SIG-M5 treated with dmso at 0.1 percent for 504 hours (cell line): ENCODE measurements around the gene PUS7.
"Not testable (repeated sequence)": the region's sequence is repeated elsewhere in the genome, so short reads cannot be mapped to it uniquely, and the experiment has no call there.

ENCODE experiments used
- DNase-seq: peaks from one replicate; lab custom pipeline; 2025; ENCODE audit not compliant: unreplicated experiment; lab: John Stamatoyannopoulos, UW

PUS7 gene

GRCh38 chr7:105497016-105497415 is 25.1 kb downstream of the PUS7 start:
- no peak for DNase-seq

GRCh38 chr7:105496521-105496920 is 25.6 kb downstream of the PUS7 start:
- no peak for DNase-seq

- no peak for DNase-seq
Observed at GRCh38 chr7:105493923-105494315, 28.2 kb downstream of the PUS7 start.

DNA sequence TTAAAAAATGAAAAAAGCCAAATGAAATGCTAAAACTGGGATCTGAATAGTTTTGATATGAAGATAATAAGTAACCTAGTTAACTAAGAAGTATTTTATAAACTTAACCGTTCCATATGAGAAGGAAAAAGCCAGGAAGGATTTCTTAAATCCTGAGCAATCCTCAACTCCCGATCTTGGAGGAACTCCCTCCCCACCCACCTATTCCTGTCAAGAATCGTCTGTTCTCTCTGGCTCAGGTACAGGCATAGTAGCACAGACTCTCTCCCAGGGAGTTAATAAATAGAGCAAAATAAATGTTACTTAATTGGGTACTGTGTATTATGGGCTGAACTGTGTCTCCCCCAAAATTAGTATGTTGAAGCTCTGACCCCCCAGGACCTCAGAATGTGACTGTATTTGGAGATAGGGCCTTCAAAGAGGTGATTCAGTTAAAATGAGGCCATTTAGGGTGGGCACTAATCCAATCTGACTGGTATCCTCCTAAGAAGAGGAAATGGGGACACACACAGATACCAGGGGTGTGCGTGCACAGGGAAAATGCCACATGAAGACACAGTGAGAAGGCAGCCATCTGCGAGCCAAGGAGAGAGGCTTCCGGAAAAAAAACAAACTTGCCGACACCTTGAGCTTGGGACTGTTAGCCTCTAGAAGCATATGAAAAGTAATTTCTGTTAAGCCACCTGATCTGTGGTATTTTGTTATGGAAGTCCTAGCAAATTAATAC is 28.7 kb downstream of the PUS7 start:
- DNase-seq = no peak

DNA sequence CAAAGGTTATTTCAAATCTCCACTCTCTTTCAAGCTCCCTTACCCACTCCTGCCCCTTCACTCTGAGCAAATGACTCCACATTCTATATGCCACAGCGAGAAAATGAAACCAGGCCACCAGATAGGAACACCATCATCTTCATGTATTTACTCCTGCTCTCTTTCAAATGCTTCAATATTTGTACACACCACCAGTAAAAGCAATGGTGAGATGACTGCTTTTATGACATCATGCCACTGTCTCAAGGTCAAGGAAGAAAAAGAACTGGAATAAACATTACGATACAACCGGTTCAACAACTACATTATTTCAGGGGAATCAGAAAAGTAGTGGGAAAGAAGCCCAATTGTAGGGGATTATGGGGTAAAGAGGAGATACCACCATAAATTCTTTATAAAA is 32.7 kb downstream of the PUS7 start:
- DNase-seq = no peak

- DNase-seq = peak; percentile 40
Observed at GRCh38 chr7:105487579-105488571, 34.2 kb downstream of the PUS7 start.

DNA sequence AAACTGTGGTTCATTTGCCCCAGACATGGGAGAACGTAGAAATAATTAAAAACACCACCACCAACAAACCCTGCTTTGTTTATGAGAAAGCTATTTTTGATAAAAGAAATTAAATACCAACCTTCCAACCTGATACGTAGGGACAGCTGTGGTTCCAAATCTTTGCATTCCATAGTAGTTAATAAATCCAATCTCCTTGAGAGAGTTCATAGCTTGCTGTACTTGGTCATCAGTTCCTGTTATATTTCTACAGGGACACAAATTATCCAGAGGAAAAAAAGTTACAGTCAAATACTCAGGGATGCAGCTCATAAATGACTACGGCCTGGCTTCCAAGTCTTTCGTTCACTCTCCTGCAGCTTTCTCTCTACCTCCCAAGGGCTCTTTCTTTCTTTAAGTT is 41.1 kb downstream of the PUS7 start:
- DNase-seq = no peak

- no peak for DNase-seq
Observed at GRCh38 chr7:105478606-105479005, 43.5 kb downstream of the PUS7 start.

DNA sequence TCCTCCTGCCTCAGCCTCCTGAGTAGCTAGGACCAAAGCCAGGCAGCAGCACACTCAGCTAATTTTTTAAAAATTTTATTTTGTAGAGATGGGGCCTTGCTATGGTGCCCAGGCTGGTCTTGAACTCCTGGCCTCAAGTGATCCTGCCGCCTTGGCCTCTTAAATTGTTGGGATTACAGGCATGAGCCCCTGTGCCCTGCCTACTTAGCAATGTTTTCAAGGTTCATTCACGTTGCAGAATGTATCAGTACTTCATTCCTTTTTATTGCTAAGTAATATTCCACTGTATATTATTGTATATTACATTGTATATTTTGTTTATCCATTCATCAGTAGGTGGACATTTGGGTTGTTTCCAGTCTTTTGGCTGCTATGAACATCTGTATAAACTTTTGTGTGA is 44.2 kb downstream of the PUS7 start:
- no peak for DNase-seq

- no peak for DNase-seq
Observed at GRCh38 chr7:105474045-105474444, 48.0 kb downstream of the PUS7 start.

DNA sequence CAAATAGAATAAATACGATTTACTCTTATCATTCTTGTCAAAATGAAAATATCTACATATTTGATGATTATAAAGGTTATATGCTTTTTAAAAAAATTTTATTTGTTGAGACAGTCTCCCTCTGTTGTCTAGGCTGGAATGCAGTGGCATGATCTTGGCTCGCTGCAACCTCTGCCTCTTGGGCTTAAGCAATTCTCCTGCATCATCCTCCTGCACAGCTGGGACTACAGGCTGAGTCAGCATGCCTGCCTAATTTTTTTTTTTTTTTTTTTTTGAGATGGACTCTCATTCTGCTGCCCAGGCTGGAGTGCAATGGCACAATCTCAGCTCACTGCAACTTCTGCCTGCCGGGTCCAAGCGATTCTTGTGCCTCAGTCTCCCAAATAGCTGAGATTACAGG is 48.9 kb downstream of the PUS7 start:
- no peak for DNase-seq

DNA sequence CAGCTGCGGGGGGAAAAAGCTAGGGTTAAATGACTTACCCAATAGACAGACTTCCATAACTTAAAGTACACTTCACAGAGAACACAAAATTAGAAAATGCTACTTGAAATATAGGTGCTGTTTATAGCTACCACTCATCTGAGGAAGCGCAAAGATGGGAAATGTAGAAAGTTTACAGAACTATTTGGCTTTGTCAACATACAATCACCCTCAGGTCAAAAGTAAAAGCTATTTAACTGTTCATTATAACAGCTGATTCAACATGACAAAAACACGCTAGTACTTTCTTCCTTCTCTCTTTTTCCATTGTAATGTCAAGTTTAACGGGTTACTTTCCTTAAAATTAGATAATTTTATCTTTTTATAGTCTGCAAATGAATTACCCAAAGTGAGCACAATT is 51.2 kb downstream of the PUS7 start:
- no peak for DNase-seq

- no peak for DNase-seq
Observed at GRCh38 chr7:105470090-105470489, 52.0 kb downstream of the PUS7 start.

- DNase-seq = no peak
Observed at GRCh38 chr7:105462765-105463420, 59.2 kb downstream of the PUS7 start.

DNA sequence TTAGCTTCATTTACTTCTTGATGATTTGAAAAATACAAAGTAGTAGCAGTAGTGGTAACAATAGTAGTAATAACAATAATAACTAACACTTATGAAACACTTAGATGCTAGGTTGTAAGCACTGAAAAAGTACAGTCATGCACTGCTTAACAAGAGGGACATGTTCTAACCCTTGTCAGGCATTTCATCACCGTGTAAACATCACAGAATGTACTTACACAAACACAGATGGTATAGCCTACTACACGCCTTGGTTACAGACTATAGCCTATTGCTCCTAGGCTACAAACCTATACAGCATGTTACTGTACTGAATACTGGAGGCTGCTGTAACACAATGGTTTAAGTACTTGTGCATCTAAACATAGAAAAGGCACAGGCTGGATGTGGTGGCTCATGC is 60.6 kb downstream of the PUS7 start:
- DNase-seq = no peak

DNA sequence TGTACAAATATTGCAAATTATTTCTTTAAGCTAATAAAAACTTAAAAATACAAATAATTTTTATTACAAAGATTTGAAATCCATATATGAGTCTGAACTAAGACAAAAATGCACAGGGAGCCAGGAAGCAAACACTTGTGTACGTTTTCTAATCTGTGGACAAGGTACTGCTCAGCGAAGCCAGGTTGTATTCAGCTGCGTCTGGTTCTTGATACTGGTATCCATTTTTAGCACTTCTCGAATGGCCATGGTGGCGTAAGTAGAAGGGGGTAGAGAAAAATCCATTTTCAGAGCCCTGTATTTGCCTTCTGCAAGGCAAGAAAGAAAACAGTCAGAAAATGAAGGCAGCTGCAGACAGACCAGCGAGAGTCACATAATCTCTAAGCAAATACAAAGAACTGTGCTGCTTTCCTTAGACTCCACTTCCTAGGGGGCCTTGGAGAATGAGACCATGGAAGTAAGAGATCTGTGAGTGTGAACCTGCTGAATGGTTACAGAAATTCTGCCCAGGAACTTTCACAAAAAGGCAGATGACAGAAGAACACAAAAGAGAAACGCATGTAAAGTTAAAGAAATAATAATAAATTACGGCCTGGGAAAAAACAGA is 64.3 kb downstream of the PUS7 start:
- no peak for DNase-seq

DNA sequence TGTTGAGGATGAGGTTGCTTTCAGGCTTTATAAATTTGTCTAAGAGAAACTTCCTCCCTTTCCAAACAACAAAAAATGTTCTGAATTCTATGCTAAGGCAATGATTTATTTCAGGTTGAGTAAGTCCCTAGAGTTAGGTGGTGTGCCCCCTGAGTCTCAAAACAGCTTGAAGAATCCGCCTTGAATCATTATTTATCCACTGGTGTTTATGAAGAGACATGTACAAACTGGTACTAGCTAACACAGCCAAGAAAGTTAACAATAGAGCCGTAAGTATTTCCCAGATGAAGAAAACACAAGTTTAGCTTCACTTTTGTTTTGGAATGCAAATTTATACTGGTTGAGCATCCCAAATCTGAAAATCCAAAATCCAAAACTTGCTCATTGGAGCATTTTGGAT is 67.2 kb downstream of the PUS7 start:
- DNase-seq = no peak

DNA sequence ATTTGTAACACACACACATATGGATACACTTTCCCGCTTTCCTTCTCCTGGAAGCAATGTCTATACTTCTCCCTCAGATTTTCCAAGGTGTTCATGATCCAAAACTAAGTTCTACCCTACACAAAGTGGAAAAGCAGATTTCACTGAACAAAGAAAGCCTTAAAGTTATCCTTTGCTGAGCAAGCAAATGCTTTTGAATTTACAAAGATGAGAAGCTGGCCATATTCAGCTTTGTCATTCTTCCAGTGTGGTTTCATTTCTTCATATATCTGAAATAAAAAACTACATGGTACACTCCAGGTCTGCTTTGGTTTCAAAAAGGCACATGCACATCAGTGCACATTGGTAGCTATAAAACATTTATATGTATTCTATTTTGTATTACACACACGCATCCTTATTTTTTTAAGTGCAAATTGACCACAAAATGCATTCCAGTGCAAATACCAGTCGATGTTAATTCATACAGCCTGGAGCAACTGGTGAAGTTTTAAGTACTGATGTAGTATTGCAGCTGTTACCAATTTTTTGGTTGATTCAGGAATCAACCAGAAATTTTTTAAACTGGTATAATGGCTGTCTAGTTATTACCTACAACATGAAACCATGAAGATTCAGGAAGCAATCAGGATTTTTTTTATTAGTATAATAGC is 67.8 kb downstream of the PUS7 start:
- no peak for DNase-seq

DNA sequence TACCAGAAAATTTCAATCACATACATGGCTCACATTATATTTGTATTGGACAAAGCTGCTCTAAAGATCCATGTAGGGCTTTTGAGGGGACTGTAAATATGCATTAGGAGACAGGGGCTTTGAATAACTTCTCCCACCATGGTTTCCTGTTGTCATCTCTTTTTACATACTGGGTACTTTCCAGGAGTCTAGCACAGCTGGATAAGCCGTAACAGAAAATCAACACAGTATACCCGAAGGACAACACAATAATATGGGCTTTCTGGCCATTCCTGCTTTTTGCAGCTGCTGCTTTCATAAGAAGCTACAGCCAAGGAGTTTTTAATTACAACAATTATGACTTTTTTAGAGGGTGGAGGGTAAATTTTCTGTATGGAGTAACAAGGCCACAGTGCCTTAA is 70.0 kb downstream of the PUS7 start:
- DNase-seq = no peak

DNA sequence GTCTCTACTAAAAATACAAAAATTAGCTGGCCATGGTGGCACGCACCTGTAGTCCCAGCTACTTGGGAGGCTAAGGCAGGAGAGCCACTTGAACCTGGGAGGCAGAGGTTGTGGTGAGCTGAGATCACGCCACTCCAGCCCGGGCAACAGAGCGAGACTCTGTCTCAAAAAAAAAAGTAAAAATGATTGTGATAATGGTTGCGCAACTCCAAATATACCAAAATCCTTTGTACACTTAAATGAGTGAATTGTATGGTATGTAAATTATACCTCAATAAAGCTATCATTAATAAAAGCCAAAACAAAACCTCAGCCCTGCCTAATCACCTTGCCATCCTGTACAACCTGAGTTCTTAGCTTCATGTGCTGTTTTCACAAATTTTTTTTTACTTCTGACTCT is 71.2 kb downstream of the PUS7 start:
- not testable (repeated sequence) for DNase-seq
